PFSK-1 (cell line): ENCODE results near the gene TBCD.

ENCODE experiments used
- POLR2AphosphoS5 ChIP-seq: IDR thresholded peaks from 2 replicates; pipeline ENCODE4 v1.6.1; 2012; ENCODE audit warnings: low read depth, mild to moderate bottlenecking, control low read depth, low read length, moderate library complexity
- TAF1 ChIP-seq: IDR thresholded peaks from 2 replicates; pipeline ENCODE4 v1.6.1; 2012; ENCODE audit warnings: low read length, control low read depth, borderline replicate concordance; ENCODE audit not compliant: insufficient read depth

- TF ChIP-seq POLR2AphosphoS5 (no peak), TAF1 (no peak)
Observed at GRCh38 chr17:82835122-82835521, 83.3 kb downstream of the TBCD start.
